RWPE1 (cell line): ENCODE measurements around the gene SAE1.

Source experiments
- CTCF ChIA-PET: fragments of 350-600 bp; sonication (Branson Sonifier 250); formaldehyde crosslinking; extraction: SDS; loops from one replicate; lab custom pipeline; 2021; lab: Yijun Ruan, JAX
- POLR2A ChIA-PET: fragments of 400-600 bp; formaldehyde crosslinking; extraction: SDS; loops from one replicate; lab custom pipeline; 2020; ENCODE audit warnings: antibody characterized with exemption; ENCODE audit not compliant: low non-redundant PET; lab: Yijun Ruan, JAX
- DNase-seq: peaks from one replicate; pipeline ENCODE4 v3.0.0; 2012; ENCODE audit warnings: low spot score
- H3K27ac ChIP-seq: fragments of 450-650 bp; 2 replicates; pipeline ENCODE4 v1.5.1; 2017
- CTCF ChIP-seq: fragments of 450-650 bp; conservative IDR thresholded peaks from 2 replicates; pipeline ENCODE4 v1.5.1; 2017; ENCODE audit warnings: low read depth, mild to moderate bottlenecking

The SAE1 gene

DNA sequence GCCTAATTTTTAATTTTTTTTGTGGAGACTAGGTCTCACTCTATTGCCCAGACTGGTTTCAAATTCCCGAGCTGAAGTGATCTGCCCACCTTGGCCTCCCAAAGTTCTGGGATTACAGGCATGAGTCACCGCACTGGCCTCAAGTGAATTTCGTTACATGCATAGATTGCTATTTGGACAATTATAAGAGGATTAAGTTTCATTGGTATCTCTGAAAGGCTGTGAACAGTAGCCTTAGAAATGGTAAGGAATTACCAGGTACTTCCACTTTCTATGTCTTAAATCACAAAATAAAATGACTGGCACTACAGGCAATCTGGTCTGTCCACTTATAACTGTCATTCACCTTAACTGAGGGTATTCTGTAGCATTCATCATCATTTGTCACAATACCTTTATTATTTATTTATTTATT, 122.8 kb downstream of the SAE1 start:
- peak overlapping the region; percentile 90 for H3K27ac ChIP-seq
- ChIA-PET POLR2A (interaction anchor here (0.6 kb wide), 1 partner anchor 20 kb away, joined by 8 read pairs; no protein-coding TSS in a partner anchor), CTCF (interaction anchor here (0.9 to 1.2 kb wide), 2 partner anchors 9 to 42 kb away, joined by 3 to 4 read pairs; no protein-coding TSS in a partner anchor)
- no peak for TF ChIP-seq CTCF
- DNase-seq = no peak

- TF ChIP-seq CTCF = no peak
- DNase-seq = no peak
- POLR2A ChIA-PET = interaction anchor here (0.6 kb wide), 1 partner anchor 20 kb away, joined by 8 read pairs; no protein-coding TSS in a partner anchor
- CTCF ChIA-PET = no interaction called here
- peak overlapping the region; percentile 90 for H3K27ac ChIP-seq
Observed at GRCh38 chr19:47253970-47254369, 123.3 kb downstream of the SAE1 start.

GRCh38 chr19:47255879-47256692, 125.5 kb downstream of the SAE1 start, which contains the start of gene CCDC9:
Gene CCDC9 (plus strand): TSS chr19:47256525. CDS start chr19:47258401, 1,876 bp downstream.
- POLR2A ChIA-PET = interaction anchor here (0.6 to 1.9 kb wide), 3 partner anchors 18 to 35 kb away, joined by 4 to 18 read pairs (median 6); no protein-coding TSS in a partner anchor
- peak within 1 kb of the TSS; percentile 98 for H3K27ac ChIP-seq
- no peak for TF ChIP-seq CTCF
- CTCF ChIA-PET = interaction anchor here (0.5 to 1.2 kb wide), 6 partner anchors 8 to 242 kb away, joined by 3 to 6 read pairs (median 4); no protein-coding TSS in a partner anchor
- DNase-seq = no peak

DNA sequence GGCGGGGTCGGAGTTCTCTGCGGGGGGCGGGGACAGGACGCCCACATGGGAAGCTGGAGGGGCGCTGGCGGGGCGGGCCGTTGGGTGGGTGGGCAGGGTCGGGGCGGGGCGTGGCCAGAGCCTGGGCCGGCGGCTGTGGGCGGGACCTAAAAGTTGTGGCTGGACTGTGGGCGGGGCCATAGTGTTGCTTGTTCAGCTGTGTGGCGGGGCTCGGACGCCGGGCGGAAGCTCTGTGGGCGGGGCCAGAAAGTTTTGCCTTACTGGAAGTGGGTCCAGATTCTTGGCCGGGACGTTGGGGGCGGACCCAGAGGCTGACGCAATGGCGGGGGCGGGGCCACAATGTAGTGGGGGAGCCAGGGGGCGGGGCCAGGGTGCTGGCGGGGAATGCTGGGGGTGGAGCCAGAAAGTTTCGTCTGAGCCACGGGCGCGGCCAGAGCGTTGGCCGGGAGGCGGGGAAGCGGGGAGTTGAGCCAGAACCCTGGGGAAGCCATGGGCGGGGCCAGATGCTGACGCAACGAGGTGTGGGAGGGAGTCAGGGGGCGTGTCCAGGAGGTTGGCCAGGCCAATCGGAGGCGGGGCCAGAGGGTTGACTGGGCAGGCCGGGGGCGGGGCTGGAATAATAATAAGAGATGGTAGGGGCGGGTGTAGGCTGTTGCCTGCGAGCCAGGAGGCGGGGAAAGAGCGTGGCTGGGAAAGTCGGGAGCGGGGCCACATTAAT, 126.2 kb downstream of the SAE1 start:
- ChIA-PET POLR2A (interaction anchor here (0.6 to 1.9 kb wide), 3 partner anchors 17 to 35 kb away, joined by 4 to 18 read pairs (median 6); no protein-coding TSS in a partner anchor), CTCF (interaction anchor here (0.5 to 1.2 kb wide), 5 partner anchors 9 to 101 kb away, joined by 3 to 6 read pairs (median 5); no protein-coding TSS in a partner anchor)
- no peak for TF ChIP-seq CTCF
- DNase-seq = peak; percentile 99
- H3K27ac ChIP-seq = peak overlapping the region; percentile 98

DNA sequence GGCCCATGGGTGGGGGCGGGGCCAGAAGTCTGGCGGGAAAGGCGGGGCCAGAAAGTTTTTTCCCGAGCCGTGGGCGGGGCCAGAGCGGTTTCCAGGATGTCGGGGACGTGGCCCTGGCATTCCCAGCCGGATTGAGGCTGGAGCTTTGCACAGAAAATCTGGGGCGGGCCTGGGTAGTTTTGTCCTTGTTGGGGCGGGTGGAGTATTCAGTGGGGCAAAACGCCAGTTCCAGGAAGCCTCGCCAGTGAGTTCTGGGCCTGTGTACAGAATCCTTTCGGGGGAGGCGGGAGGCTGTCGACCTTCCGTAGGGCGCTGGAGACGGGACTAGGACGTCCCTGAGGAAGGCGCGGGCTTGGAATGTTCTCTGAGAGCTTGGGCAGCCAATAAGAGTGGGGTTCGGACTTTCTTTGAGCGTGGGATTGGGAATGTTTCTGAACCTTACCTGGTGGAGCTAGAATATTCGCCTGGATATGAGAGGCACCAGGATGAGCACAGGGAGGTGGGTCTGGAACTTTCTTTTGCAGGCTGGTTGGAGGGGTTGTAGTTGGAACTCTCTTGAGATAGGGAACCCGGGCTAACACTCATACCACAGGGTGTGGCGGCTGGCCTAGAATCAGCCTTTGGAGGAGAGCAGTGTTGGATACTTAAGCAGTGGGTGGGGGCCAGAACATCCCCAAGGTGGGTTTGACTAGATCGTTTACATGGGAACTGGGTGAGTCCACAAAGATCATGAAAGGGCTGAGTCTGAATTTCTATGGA, 127.0 kb downstream of the SAE1 start:
- no peak for TF ChIP-seq CTCF
- DNase-seq = no peak
- ChIA-PET CTCF (interaction anchor here (0.5 kb wide), 1 partner anchor 87 kb away, joined by 3 read pairs; no protein-coding TSS in a partner anchor), POLR2A (interaction anchor here (1.2 kb wide), 1 partner anchor 16 kb away, joined by 6 read pairs; no protein-coding TSS in a partner anchor)
- H3K27ac ChIP-seq = peak overlapping the region; percentile 98
